Middle frontal gyrus (tissue), 1 donor: Measurements from ENCODE around the gene EFHC2.

Experiments used
- DNase-seq: peaks from one replicate; pipeline ENCODE4 v3.0.0-alpha.2; 2015; ENCODE audit warnings: low spot score; ENCODE audit errors: extremely low spot score

The EFHC2 gene, protein sequence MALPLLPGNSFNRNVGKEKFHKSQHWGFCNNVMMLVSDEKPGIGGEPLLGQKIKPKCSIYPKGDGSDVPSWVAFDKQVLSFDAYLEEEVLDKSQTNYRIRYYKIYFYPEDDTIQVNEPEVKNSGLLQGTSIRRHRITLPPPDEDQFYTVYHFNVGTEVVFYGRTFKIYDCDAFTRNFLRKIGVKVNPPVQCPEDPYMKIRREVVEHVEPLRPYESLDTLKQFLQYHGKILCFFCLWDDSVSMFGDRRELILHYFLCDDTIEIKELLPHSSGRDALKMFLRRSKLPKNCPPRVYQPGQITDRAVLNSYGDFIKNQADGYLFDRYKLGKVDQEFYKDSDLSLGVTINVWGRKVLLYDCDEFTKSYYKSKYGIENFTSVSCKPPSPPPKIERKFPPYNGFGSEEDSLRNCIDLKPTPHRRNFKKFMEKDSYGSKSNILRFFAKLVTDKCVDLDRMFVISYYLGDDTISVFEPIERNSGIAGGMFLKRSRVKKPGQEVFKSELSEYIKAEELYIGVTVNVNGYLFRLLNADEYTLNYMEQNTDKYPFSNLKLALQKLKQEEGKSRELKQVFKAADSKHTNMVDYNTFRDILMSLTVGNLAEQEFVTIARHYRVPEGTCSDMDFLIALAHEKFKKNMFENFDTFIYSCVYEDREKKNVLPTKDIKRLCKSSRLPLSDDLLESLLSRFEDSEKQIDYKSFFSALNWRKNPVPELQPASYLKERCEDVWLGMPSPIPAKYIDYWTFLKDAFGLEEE

DNA sequence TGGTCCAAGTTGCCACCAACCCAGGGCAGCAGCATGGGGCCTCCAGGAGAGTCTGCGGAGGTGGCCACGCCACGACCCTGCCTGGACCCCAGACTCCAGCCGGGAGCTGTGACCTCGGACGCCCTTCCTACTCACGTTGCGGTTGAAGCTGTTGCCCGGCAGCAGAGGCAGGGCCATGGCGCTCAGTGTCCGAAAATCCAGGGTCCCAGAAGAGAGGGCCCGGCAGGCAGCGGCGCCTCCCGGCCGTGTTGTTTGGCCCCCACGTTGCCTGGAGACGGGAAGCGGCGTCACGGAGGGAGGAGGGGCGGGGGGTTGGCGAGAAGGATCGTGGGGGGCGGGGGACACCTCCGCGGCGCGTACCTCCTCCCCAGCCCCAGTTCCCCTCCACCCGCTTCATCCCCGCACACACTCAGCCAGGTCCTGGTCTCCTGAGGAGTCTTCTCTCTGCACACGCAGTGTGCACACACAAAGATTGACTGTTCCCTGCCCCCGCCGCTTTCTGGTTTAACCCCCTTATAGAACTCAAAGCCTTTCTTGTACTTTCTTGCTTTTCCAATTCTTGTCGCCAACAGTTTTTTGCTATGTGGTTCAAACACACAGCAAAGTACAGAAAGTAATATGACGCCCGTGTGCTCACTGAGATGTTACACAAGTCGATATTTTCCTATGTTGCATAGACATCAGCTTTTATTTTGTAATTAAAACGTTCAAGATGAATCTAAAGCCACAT lies at the start of gene EFHC2:
Gene EFHC2, minus strand, starts transcription at position 261 of the 730 bp plus-strand sequence. Its CDS starts 84 bp downstream, at position 177.
- no peak for DNase-seq

DNA sequence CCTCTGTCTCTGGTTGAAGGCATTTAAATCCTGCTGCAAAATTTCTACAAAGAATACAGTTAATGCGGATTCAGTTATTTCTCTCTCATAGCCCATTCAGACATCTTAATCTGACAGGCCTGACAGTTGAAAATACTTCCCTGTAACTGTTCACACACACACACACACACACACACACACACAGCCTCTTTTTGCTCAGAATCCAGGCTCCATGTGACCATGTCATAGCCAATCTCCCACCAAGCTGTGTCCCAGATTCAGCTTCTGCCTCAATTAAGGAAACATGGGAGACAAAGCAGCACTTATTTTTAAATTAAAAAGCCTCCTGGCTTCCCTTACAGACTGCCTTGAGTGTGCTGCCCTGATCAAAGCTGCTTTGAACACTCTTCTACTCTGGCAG lies 49.3 kb upstream of the EFHC2 start:
- DNase-seq: no peak

DNA sequence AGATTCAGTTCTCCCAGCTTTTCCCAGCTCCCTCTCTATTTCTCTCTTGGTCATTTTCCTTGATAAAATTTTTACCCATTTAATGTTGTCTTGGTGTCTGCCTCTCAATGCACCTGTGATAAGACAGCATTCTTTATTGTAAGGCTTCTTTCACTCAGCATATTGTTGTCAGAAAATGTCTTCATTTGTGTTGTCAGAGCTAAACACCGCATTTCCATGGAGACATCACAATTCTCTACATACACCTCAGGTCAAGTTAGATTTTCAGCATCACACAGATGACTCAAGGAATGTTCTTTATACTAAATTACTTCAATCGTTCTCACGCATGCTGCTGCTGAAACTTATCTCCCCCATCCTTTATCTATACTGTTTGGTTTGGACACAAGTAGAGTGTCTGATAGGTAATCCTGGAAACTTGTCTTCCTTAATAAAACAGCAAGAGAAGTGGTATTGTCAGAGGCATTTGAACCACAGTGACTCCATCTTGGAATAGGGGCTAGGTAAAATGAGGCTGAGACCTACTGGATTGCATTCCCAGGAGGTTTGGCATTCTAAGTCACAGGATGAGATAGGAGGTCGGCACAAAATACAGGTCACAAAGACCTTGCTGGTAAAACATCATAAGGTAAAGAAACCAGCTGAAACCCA lies 41.3 kb upstream of the EFHC2 start:
- DNase-seq: no peak

DNA sequence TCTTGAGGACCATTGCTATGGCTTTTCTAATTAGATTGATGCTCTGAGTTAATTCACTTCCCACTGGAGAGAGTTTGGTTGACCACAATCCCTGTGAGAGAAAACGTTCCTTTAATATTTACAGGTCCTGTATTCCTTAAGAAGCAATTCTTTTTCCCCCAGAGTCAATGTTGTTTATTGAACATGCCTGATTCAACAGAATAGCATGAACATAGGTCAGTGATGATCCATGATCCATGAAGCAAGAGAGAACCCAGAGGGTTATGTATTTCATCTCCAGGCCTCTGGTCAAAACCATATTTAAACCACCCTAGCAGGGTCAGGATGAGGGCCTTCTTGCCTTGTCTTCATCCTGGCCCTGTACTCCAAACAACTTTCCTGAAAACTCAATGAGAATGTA lies 39.4 kb upstream of the EFHC2 start:
- DNase-seq: no peak

DNA sequence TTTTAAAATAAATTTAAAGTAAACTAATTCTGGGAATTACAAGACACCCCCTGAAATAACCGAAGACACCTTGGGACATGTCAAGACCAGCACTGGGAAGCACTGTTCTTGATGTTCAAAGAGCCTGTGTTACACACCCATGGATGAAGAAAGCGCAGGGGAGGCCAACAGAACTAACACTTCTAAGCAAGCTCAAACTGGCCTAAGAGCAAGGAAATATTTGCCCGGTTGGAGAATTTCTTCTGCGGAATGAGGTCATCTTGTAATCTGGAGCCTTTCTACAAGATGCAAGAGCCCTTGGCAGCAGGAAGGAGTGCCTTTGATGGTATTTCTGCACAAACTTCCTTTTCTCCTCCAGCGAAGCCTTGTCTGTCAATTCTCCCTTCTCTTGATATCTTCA lies 9.3 kb upstream of the EFHC2 start:
- no peak for DNase-seq

DNA sequence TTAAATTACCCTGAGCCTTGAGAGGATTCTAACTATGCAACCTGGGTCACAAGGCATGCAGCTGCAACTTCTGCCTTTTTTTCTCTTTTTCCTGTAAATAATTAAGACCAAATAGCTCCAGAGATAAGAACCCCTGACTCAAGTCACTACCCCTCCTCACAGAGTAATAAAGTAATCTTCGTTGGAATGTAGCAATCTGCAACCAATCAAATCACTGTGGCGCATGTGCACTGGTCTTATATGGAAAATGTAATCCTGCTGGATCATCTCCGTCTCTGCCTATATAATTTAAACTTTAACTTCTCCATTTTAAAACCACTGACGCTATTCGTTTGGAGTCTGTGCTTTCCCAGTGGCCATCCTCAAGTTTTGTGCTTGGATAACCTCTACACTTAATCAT lies 6.1 kb upstream of the EFHC2 start:
- DNase-seq: no peak

DNA sequence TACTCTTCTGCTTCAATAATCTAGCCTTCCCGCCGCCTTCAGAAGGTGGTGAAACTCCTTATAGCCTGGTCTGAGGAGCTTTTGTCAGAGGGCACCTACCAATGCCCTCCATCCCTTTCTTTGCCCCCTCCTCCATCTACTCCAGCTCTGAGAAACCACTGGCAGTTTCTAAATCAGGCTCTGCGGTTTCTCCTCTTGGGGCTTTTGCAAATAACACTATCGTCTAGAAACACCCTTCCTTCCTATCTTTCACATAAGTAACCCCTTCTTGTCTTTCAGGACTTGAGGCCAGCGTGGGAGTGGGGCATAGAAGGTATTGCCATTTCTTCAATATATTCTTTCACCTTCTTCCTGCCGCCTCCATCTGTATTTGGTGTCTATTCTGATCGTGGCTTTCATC lies 1.2 kb upstream of the EFHC2 start:
- no peak for DNase-seq

DNA sequence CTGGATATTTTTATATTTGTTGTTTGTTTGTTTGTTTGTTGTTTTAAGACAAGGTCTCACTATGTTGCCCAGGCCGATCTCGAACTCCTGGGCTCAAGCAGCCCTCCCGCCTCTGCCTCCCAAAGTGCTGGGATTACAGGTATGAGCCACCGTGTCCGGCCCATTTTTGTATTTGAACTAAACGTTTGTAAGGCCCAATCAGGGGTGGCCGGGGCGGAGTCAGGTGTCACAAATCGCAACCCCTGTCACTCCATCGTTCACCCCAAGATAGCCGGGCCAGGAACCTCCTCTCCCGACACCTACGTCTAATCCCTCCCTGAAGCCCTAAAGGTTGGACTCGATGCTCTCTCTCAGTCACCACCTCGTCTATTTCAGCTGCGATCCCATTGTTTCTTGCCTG lies 722 bp upstream of the EFHC2 start:
- no peak for DNase-seq

DNA sequence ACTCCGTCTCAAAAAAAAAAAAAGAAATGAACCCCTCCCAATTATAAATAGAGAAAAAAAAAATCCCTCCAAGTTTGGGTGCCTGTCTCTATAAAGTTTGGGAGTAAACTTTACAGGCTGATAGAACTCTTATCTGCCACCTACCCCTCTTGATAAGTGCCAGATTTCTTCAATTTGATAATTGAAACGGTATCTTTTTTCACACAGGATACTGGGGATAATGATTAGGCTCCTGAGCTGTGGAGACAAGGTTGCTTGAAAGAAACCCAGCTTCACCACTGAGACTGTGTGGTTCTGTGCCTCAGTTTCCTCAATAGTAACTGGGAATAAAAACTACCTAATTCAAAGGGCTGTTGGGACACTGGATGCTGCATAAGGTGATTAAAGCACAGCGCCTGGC lies 606 bp downstream of the EFHC2 start:
- no peak for DNase-seq

DNA sequence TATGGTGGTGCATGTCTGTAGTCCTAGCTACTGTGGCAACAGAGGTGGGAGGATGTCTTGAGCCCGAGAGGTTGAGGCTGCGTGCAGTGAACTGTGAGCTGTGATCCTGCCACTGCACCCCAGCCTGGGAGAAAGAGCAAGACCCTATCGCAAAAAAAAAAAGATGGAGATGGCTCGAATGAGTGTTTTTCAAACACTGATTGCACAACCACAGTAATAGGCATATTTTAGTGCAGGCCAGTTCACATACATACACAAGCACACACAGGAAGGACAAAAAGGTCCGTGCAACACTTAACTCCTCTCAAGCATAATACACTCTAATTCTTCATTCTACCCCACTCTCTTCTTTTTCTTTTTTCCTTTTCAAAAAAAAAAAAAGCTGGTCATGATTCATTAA lies 5.1 kb downstream of the EFHC2 start:
- no peak for DNase-seq

DNA sequence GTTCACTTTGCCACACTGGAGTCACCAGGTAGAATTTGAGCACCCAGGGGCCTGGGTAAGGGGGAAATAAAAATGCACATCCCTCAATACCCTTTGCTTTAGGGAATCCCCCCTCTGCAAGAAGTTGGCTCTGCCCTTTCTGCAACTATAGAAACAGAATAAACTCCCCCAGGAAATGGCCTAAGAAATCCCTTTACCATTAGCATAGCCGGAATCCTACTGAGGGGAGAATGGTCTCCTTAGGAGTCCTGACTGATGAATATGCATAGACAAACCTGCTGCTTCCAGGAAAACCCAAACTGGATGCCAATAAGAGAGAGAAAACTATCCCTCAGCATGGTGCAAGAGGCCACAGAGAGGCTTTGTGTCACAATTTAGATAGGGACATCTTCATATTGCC lies 11.0 kb downstream of the EFHC2 start:
- no peak for DNase-seq

DNA sequence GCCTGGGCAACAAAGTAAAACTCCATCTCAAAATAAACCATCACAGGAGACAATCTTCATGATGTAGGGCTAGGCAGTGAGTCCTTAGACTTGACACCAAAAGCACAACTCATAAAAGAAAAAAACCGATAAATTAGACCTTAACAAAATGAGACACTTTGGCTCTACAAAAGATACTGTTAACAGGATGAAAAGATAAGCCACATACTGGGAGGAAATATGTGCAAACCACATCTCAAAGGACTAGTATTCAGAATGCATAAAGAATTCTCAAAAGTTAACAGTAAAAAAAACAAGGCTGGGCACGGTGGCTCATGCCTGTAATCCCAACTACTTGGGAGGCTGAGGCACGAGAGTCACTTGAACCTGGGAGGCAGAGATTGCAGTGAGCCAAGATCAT lies 13.2 kb downstream of the EFHC2 start:
- DNase-seq: no peak

DNA sequence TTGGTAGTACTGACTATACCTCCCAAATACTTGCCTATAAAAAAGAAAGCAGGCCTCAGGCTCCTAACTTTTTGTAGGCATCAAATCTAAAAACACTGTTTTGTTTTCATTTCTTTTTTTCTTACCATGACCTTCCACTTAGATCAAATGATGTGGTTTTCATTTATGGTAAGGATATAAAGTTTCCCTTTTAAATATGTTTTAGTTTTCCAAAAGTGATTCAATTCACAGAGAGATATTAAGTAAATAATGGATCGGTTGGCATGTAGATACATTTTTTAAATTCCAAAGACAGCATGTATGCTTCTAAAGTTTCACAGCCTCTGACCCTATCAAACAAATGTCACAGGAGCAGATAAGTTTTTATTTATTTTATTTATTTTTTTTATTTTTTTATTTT lies 23.9 kb downstream of the EFHC2 start:
- no peak for DNase-seq

DNA sequence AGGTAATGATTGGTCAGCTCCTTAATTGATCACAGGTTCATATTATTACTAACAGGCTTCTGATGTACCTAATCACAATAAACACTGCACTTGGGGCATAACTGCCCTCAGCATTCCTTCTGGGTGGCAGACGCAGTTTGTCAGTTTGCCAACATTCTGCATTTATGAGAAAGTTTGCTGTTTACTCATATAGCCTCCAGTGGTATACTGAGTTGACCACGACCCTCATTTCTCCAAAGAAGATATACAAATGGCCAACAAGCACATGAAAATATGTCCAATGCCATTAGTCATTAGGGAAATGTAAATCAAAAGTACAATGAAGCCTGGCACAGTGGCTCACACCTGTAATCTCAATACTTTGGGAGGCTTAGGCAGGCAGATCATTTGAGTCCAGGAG lies 26.3 kb downstream of the EFHC2 start:
- no peak for DNase-seq

DNA sequence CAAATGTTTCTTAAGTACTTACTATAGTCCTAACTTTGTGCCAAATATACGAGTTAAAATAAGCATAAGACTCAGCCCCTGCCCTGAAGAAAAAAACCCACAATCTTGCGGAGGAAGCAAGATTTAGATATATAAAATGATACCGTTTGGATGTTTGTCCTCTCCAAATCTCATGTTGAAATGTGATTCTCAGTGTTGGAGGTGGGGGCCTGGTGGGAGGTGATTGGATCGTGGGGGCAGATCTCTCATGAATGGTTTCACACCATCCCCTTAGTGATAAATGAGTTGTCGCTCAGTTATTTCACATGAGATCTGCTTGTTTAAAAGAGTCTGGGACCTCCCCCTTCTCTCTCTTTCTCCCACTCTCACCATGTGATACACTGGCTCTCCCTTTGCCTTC lies 28.7 kb downstream of the EFHC2 start:
- no peak for DNase-seq

DNA sequence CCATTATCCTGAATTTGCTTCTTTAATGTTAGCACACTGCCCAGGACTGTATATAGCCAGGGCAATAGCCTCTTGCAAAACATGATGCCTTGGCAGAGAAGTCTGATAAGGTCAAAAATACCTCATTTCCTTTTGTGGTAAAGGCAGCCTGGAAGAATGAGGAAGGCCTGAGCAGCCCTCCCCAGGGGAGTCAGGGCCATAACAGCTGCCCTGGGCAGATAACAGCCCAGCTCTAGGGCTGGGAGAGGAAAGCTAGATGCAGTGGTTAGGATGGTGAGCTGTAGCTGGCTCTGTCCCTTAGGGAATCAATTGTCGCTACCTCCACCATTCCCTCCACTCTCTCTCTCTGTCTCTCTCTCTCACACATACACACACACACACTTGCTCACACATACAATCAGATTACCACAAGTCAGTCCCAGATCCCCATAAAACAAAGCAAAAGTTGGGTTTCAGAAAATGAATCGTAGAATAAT lies 29.2 kb downstream of the EFHC2 start:
- DNase-seq: no peak

DNA sequence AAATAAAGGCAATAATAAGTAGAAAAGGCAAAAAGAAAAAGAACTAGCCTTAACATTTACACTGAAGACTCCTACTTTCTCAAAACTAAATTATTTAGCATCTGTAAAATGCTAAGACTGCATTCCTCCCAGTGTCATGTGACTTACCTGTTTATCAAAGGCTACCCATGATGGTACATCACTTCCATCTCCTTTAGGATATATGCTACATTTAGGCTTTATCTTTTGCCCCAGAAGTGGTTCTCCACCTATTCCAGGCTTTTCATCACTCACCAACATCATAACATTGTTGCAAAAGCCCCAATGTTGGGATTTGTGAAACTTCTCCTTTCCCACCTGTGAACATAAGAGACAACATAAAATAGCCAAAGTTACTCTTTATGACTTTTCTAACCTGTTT lies 31.1 kb downstream of the EFHC2 start:
- no peak for DNase-seq

DNA sequence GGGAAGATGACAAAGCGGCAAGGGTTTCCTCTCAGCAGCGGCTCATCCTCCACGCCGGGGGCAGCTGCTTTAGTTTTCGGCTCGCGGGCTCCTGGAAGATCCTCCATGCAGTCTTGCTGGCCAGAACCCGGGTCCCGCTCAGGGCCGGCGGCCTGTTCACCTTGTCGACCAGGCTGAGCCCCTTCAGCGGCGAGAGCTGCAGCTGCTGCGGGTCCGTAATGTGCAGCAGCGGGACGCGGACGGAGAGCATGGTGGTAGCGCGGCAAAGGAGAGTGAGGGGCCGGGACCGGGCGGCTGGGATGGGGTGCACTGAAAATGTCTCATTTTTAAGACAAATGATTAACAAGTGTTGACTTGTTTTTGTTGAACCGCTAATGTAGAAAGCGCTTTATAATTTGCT lies 33.2 kb downstream of the EFHC2 start:
- no peak for DNase-seq

DNA sequence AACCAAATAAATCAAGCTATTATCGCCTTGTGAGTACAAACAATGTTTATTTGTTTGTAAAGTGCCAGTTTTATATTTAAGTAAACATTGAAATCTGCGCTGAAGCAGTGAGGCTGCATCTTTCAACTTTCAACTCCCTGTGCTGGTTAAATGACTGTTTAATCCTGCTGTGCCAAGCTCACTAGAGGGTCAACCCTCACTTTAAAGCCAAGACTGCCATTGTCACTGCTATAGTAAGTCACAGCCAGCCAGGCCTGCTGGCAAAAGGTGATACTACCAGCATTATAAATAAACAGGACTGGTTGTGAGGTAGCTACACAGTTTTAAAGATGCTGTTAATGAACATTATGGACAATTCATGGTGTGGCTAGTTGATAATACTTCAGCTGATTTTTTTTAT lies 34.6 kb downstream of the EFHC2 start:
- no peak for DNase-seq

DNA sequence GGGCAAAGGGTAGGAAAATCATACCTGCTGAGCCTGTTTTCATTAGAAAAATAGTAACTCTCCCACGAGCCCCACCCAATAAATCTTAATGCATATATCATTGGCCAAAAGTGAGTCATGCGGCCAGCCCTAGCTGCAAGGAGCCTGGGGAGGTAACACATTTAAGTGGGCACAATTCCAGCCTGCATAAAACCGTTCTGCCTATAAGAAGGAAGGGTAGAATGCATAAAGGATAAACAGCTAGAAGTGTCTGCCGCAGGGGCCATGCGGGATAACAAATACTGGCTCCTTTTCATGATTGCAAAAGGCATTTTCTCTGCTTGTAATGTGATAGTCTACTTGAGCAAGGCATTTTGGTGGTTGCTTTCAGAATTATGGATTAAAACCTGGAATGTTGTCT lies 37.1 kb downstream of the EFHC2 start:
- DNase-seq: no peak

DNA sequence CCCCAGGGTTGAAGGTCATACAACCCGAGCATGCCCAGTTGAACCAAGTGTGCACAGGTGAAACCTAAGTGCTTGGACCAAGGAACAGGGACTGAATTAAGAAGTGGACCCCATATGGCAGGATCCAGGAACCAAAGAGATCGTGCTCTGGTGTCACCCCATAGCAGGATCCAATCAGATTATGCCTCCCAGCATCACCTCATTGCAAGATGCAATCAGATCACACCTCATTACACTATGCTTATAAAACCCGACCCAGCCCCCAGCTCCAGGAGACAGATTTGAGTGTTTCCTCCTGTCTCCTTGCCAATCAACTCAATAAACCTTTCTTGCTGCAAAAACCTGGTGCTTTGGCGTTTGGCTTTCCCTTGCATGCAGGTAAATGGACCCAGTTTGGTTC lies 37.6 kb downstream of the EFHC2 start:
- no peak for DNase-seq

DNA sequence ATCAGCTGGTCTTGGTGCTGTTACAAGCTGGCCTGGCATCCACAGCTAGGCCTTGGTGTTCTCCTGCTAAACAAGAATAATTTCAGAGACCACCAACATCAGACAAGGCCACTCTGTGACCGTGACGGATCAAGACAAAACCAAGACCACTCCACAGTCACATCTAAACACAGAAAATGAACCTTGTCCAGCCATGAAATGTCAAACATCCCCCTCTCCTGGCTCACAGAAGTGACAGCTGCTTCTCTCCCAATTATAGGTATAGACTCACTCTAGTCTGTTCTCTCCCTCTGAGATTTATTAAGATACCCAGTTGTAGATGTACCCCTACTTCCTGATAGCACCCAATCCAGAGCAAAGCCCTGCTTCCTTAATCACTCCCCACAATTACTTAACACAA lies 40.4 kb downstream of the EFHC2 start:
- DNase-seq: no peak
